WI38 (cell line): ENCODE results near the gene TCTN3.
"Not testable (repeated sequence)": the region's sequence is repeated elsewhere in the genome, so short reads cannot be mapped to it uniquely, and the experiment has no call there.

Experiments
- H3K4me3 ChIP-seq: 2 replicates; pipeline ENCODE4 v1.5.1; 2011; ENCODE audit warnings: low read depth, mild to moderate bottlenecking, control low read depth, low read length
- CTCF ChIP-seq: IDR thresholded peaks from 2 replicates; pipeline ENCODE4 v1.5.1; 2012; ENCODE audit warnings: low read depth, mild to moderate bottlenecking, control low read depth, low read length

The TCTN3 gene

GRCh38 chr10:95635319-95635733 is 58.4 kb downstream of the TCTN3 start:
- no peak for TF ChIP-seq CTCF

GRCh38 chr10:95628786-95629185 is 64.9 kb downstream of the TCTN3 start:
- no peak for TF ChIP-seq CTCF
- H3K4me3 ChIP-seq, result no peak overlapping the region

More at GRCh38 chr10:95635319-95635733, 58.4 kb downstream of the TCTN3 start:
- H3K4me3 ChIP-seq, result no peak overlapping the region

- no peak overlapping the region for H3K4me3 ChIP-seq
- TF ChIP-seq CTCF, result no peak
These were observed 67.2 kb downstream of the TCTN3 start for GRCh38 chr10:95626500-95626899.

- H3K4me3 ChIP-seq, result not testable (repeated sequence)
These were observed 73.3 kb downstream of the TCTN3 start for GRCh38 chr10:95620415-95620814.

GRCh38 chr10:95618101-95618500 is 75.6 kb downstream of the TCTN3 start:
- H3K4me3 ChIP-seq, result no peak overlapping the region
- TF ChIP-seq CTCF, result no peak

- TF ChIP-seq CTCF, result no peak
- no peak overlapping the region for H3K4me3 ChIP-seq
These were observed 77.3 kb downstream of the TCTN3 start for GRCh38 chr10:95616446-95616845.
